HCT116 (cell line): ENCODE measurements around the gene PACRG. TPM values are rescaled to one million over a fixed set of nuclear protein-coding genes. Genes with fewer than 3 reads are reported as not detected.

Experiments used
- ATAC-seq: fragments of 200-7000 bp; cut with Tn5 transposase; 2 replicates; pipeline ENCODE4 v1.9.1; 2020; ENCODE audit warnings: mild to moderate bottlenecking, moderate library complexity
- BruUV-seq: library from RNA; stranded (reverse); fragments of 400-500 nt; replicated peaks from 2 replicates; lab custom pipeline; 2021; lab: Mats Ljungman, UMichigan
- CTCF ChIA-PET: fragments of 300-600 bp; sonication (Branson Sonifier 250); formaldehyde crosslinking; loops from one replicate; lab custom pipeline; 2021; ENCODE audit warnings: antibody characterized with exemption; lab: Charles Lee
- POLR2A ChIA-PET: fragments of 300-600, 350-600 bp; sonication (Branson Sonifier 250); formaldehyde crosslinking; loops from one replicate; lab custom pipeline; 2021; ENCODE audit warnings: antibody characterized with exemption; lab: Charles Lee
- RAD21 ChIA-PET, 2 experiments: fragments of 300-600 bp; sonication (Branson Sonifier 250); formaldehyde crosslinking; loops; one replicate each; lab custom pipeline; 2023; ENCODE audit warnings: low total read pairs in 2 of 2; ENCODE audit not compliant: uncharacterized antibody in 2 of 2, unreplicated experiment in 2 of 2, low non-redundant PET in 1 of 2; lab: Charles Lee
- DNase-seq: peaks from one replicate; pipeline ENCODE4 v3.0.0-alpha.2; 2010; ENCODE audit warnings: low read depth, low spot score
- H2AFZ ChIP-seq: fragments of 200-600 bp; shearing (Covaris generic), sonication (generic); 2 replicates; pipeline ENCODE4 v1.6.1; 2017; ENCODE audit warnings: low read depth, mixed run types, mixed read lengths, antibody characterized with exemption, low read length; ENCODE audit not compliant: poor library complexity, severe bottlenecking
- H3K27ac ChIP-seq: 2 replicates; pipeline ENCODE4 v1.5.1; 2012; ENCODE audit warnings: low read depth, low read length
- H3K27me3 ChIP-seq: fragments of 200-600 bp; sonication (generic); 2 replicates; pipeline ENCODE4 v1.6.1; 2016; ENCODE audit warnings: mixed run types, low read length, mixed read lengths; ENCODE audit not compliant: insufficient read depth
- H3K36me3 ChIP-seq, 2 experiments: fragments of 200-500 bp in 1 of 2; fragments of 200-600 bp in 1 of 2; sonication (Bioruptor generic) in 1 of 2; sonication (generic) in 1 of 2; 2 replicates each; pipeline versions ENCODE4 v1.5.1 to v1.6.1; 2014 to 2016; ENCODE audit warnings: low read length in 2 of 2, inconsistent platforms in 1 of 2, mixed read lengths in 1 of 2, mixed run types in 1 of 2; ENCODE audit not compliant: insufficient read depth in 2 of 2, control insufficient read depth in 1 of 2
- H3K4me1 ChIP-seq, 2 experiments: fragments of 200-600 bp in 1 of 2; sonication (generic) in 1 of 2; 2 replicates each; pipeline versions ENCODE4 v1.5.1 to v1.6.1; 2012 to 2017; ENCODE audit warnings: low read length in 2 of 2, inconsistent platforms in 1 of 2, mild to moderate bottlenecking in 1 of 2, mixed read lengths in 1 of 2, mixed run types in 1 of 2, moderate library complexity in 1 of 2; ENCODE audit not compliant: insufficient read depth in 2 of 2, control insufficient read depth in 1 of 2
- H3K4me2 ChIP-seq: fragments of 200-600 bp; sonication (generic); 2 replicates; pipeline ENCODE4 v1.6.1; 2017; ENCODE audit warnings: mixed run types, low read length, mixed read lengths
- H3K4me3 ChIP-seq, 2 experiments: fragments of 200-600 bp in 1 of 2; sonication (generic) in 1 of 2; replicated peaks in 1 of 2; 2 replicates each; pipeline ENCODE4 v1.5.1; 2011 to 2016; ENCODE audit warnings: low read length in 2 of 2, control low read depth in 1 of 2, low read depth in 1 of 2, mild to moderate bottlenecking in 1 of 2, mixed read lengths in 1 of 2, mixed run types in 1 of 2
- H3K79me2 ChIP-seq: fragments of 200-600 bp; sonication (generic); 2 replicates; pipeline ENCODE4 v1.6.1; 2017; ENCODE audit warnings: mild to moderate bottlenecking, mixed run types, low read length, moderate library complexity, mixed read lengths; ENCODE audit not compliant: insufficient read depth
- H3K9ac ChIP-seq: fragments of 200-600 bp; sonication (generic); 2 replicates; pipeline ENCODE4 v1.6.1; 2016; ENCODE audit warnings: low read length, mixed read lengths
- H3K9me2 ChIP-seq: fragments of 200-600 bp; sonication (generic), shearing (Covaris generic); 2 replicates; pipeline ENCODE4 v1.6.1; 2017; ENCODE audit warnings: mixed run types, mild to moderate bottlenecking, moderate library complexity; ENCODE audit not compliant: insufficient read depth
- H3K9me3 ChIP-seq, 2 experiments: fragments of 200-500 bp in 1 of 2; fragments of 200-600 bp in 1 of 2; sonication (Bioruptor generic) in 1 of 2; sonication (generic) in 1 of 2; 2 replicates each; pipeline ENCODE4 v1.6.1; 2014 to 2017; ENCODE audit warnings: low read length in 2 of 2, mixed read lengths in 2 of 2, inconsistent platforms in 1 of 2, low read depth in 1 of 2, mild to moderate bottlenecking in 1 of 2, mixed run types in 1 of 2, moderate library complexity in 1 of 2; ENCODE audit not compliant: control insufficient read depth in 1 of 2, insufficient read depth in 1 of 2
- H4K20me1 ChIP-seq: fragments of 200-600 bp; sonication (generic), shearing (Covaris generic); 2 replicates; pipeline ENCODE4 v1.6.1; 2017; ENCODE audit warnings: mixed run types, mild to moderate bottlenecking, moderate library complexity; ENCODE audit not compliant: insufficient read depth
- CBX3 ChIP-seq: IDR thresholded peaks from 2 replicates; pipeline ENCODE4 v1.6.1; 2012; ENCODE audit warnings: low read depth
- CEBPB ChIP-seq: IDR thresholded peaks from 2 replicates; pipeline ENCODE4 v1.6.1; 2012; ENCODE audit warnings: low read depth
- CTCF ChIP-seq, 3 experiments: fragments of 200-600 bp in 1 of 3; sonication (generic) in 1 of 3; IDR thresholded peaks in 2 of 3; conservative IDR thresholded peaks in 1 of 3; 2 replicates each; pipeline ENCODE4 v1.5.1; 2012 to 2017; ENCODE audit warnings: low read depth in 2 of 3, low read length in 2 of 3, antibody characterized with exemption in 1 of 3, borderline replicate concordance in 1 of 3, control low read depth in 1 of 3, mild to moderate bottlenecking in 1 of 3, mixed read lengths in 1 of 3, mixed run types in 1 of 3, moderate library complexity in 1 of 3; ENCODE audit not compliant: insufficient read depth in 1 of 3
- EGR1 ChIP-seq: IDR thresholded peaks from 2 replicates; pipeline ENCODE4 v1.6.1; 2012; ENCODE audit warnings: low read depth
- ELF1 ChIP-seq: IDR thresholded peaks from 2 replicates; pipeline ENCODE4 v1.6.1; 2012; ENCODE audit warnings: low read depth, borderline replicate concordance
- EZH2 ChIP-seq: fragments of 200-600 bp; sonication (generic); IDR thresholded peaks from 2 replicates; pipeline ENCODE4 v1.6.1; 2017; ENCODE audit warnings: antibody characterized with exemption, mixed run types
- EZH2phosphoT487 ChIP-seq: fragments of 200-600 bp; IDR thresholded peaks from 2 replicates; pipeline ENCODE4 v1.6.1; 2018; ENCODE audit warnings: antibody characterized with exemption, borderline replicate concordance
- FOSL1 ChIP-seq: IDR thresholded peaks from 2 replicates; pipeline ENCODE4 v1.6.1; 2012; ENCODE audit warnings: low read depth
- JUND ChIP-seq: IDR thresholded peaks from 2 replicates; pipeline ENCODE4 v1.6.1; 2012
- MAX ChIP-seq: IDR thresholded peaks from 2 replicates; pipeline ENCODE4 v1.6.1; 2012
- POLR2A ChIP-seq: IDR thresholded peaks from 2 replicates; pipeline ENCODE4 v1.7.0; 2011; ENCODE audit warnings: borderline replicate concordance; ENCODE audit not compliant: insufficient read depth, insufficient read length; ENCODE audit errors: extremely low read depth
- POLR2AphosphoS5 ChIP-seq: IDR thresholded peaks from 2 replicates; pipeline ENCODE4 v1.6.1; 2011; ENCODE audit warnings: mild to moderate bottlenecking, low read depth, low read length, moderate library complexity
- RAD21 ChIP-seq: IDR thresholded peaks from 2 replicates; pipeline ENCODE4 v1.6.1; 2012; ENCODE audit warnings: low read depth, mild to moderate bottlenecking
- SIN3A ChIP-seq: IDR thresholded peaks from 2 replicates; pipeline ENCODE4 v1.6.1; 2012; ENCODE audit warnings: low read depth
- SP1 ChIP-seq: IDR thresholded peaks from 2 replicates; pipeline ENCODE4 v1.6.1; 2012; ENCODE audit warnings: low read depth
- SRF ChIP-seq: IDR thresholded peaks from 2 replicates; pipeline ENCODE4 v1.6.1; 2012; ENCODE audit warnings: low read depth
- TCF7L2 ChIP-seq: IDR thresholded peaks from 2 replicates; pipeline ENCODE4 v1.7.0; 2011; ENCODE audit warnings: borderline replicate concordance, inconsistent platforms; ENCODE audit not compliant: insufficient read depth, insufficient read length; ENCODE audit errors: extremely low read depth
- YY1 ChIP-seq: IDR thresholded peaks from 2 replicates; pipeline ENCODE4 v1.6.1; 2011; ENCODE audit warnings: low read length, low read depth, moderate library complexity, mild to moderate bottlenecking; ENCODE audit not compliant: insufficient replicate concordance; ENCODE audit errors: extremely low read depth
- ZFX ChIP-seq: fragments of 450-650 bp; IDR thresholded peaks from 2 replicates; pipeline ENCODE4 v1.6.1; 2017
- intact Hi-C: fragments of 100-400 bp; cut with micrococcal nuclease; formaldehyde crosslinking; loops from 2 replicates; pipeline ENCODE4 v1.10.0; 2022
- total RNA-seq: library from RNA; stranded (reverse); gene quantifications from one replicate; pipeline ENCODE4 v1.2.1, GENCODE V29; 2021; ENCODE audit not compliant: unreplicated experiment
- TF ChIP-seq, protein P1 (sequence below): IDR thresholded peaks from 2 replicates; pipeline ENCODE4 v1.6.1; 2012

Gene PACRG
- total RNA-seq, 1 experiment from 2014 or later, result 0.71 TPM

GRCh38 chr6:163336961-163337360 lies 609.2 kb downstream of the PACRG start:
- Histone ChIP-seq H3K27me3 (no peaks in the 10 kb centered on the region), H4K20me1 (no peaks in the 10 kb centered on the region), H3K9me2 (no peaks in the 10 kb centered on the region), H3K9me3 (no peaks in the 10 kb centered on the region), H3K36me3 (no peaks in the 10 kb centered on the region), H3K4me1 (peaks cover 0 to 4% of the 10 kb centered on the region in 2 experiments; a peak in 1 of 4 replicates)
- no TSS peak for BruUV-seq
- RAD21 ChIA-PET, result no interaction called here
- DNase-seq (no peak), ATAC-seq (no peak)
- POLR2A ChIA-PET, result no interaction called here
- TF ChIP-seq ELF1 (no peak), ZFX (no peak), CEBPB (no peak), FOSL1 (no peak), POLR2AphosphoS5 (no peak), EGR1 (no peak), EZH2 (no peak)
- TF ChIP-seq, all 23 proteins: peak for 0
- H3K4me3 ChIP-seq, result no peak overlapping the region
- intact Hi-C loops, result no loop called here
- no peak overlapping the region for H3K4me2 ChIP-seq
- no peak overlapping the region for H3K9ac ChIP-seq
- H3K79me2 ChIP-seq, result no peaks in the 10 kb centered on the region
- H3K27ac ChIP-seq, result no peak overlapping the region
- CTCF ChIA-PET, result no interaction called here
- no peak overlapping the region for H2AFZ ChIP-seq

DNA sequence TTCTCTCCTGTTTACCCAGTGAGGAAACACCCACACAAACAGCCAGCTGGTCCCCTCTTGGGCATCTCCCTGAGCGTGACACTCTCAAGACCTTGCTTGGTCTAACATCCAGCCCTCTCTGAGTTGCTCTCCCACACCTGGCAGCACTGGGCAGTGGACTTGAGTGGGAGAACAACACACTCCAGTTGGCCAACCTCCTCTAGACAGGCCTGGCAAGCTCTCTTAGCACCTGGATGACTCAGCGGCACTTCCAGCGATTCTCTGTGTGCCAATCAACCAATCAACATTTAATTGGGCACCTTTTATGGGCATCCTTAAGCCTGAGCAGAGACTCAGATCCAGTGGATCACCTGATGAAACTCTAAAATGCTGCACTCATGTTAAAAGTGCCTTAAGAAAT lies 610.2 kb downstream of the PACRG start:
- no peak overlapping the region for H3K27ac ChIP-seq
- H3K4me3 ChIP-seq, result no peak overlapping the region
- no peaks in the 10 kb centered on the region for H3K9me3 ChIP-seq
- peaks cover 0 to 4% of the 10 kb centered on the region in 2 experiments; a peak in 1 of 4 replicates for H3K4me1 ChIP-seq
- ChIA-PET RAD21 (no interaction called here), CTCF (no interaction called here), POLR2A (no interaction called here)
- no peak overlapping the region for H3K4me2 ChIP-seq
- no peaks in the 10 kb centered on the region for H3K27me3 ChIP-seq
- no peak overlapping the region for H2AFZ ChIP-seq
- intact Hi-C loops, result no loop called here
- ATAC-seq (no peak), DNase-seq (no peak)
- no peak overlapping the region for H3K9ac ChIP-seq
- no peaks in the 10 kb centered on the region for H3K79me2 ChIP-seq
- BruUV-seq, result no TSS peak
- no peak for TF ChIP-seq EZH2
- TF ChIP-seq, protein P1, sequence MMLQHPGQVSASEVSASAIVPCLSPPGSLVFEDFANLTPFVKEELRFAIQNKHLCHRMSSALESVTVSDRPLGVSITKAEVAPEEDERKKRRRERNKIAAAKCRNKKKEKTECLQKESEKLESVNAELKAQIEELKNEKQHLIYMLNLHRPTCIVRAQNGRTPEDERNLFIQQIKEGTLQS, result no peak
- no peak for TF ChIP-seq CEBPB
- no peak for TF ChIP-seq POLR2AphosphoS5
- no peak for TF ChIP-seq YY1
- TF ChIP-seq CBX3, result no peak
- no peak for TF ChIP-seq TCF7L2
- no peak for TF ChIP-seq EGR1
- no peak for TF ChIP-seq SIN3A
- TF ChIP-seq EZH2phosphoT487, result no peak
- no peak for TF ChIP-seq ZFX
- TF ChIP-seq CTCF (IDR thresholded peaks at IDR 0.05 in 2 of 3, conservative IDR thresholded peaks at IDR 0.05 in 1 of 3; ENCODE audit: borderline replicate concordance in 1 of 3, insufficient read depth in 1 of 3, low read depth in 2 of 3, low read length in 2 of 3), result no peak
- no peak for TF ChIP-seq MAX
- no peak for TF ChIP-seq SP1
- TF ChIP-seq SRF, result no peak
- no peak for TF ChIP-seq RAD21
- no peak for TF ChIP-seq JUND
- TF ChIP-seq POLR2A, result no peak
- no peak for TF ChIP-seq FOSL1
- no peaks in the 10 kb centered on the region for H3K36me3 ChIP-seq
- H4K20me1 ChIP-seq, result no peaks in the 10 kb centered on the region
- H3K9me2 ChIP-seq, result no peaks in the 10 kb centered on the region
